Measurements from ENCODE around the gene APBA1. TPM values are rescaled to one million over a fixed set of nuclear protein-coding genes. Genes with fewer than 3 reads are reported as not detected.

Gene APBA1
- total and polyA plus RNA-seq, 3 experiments from 2014 or later = 0.09 to 0.13 TPM; not detected in 1

DNA sequence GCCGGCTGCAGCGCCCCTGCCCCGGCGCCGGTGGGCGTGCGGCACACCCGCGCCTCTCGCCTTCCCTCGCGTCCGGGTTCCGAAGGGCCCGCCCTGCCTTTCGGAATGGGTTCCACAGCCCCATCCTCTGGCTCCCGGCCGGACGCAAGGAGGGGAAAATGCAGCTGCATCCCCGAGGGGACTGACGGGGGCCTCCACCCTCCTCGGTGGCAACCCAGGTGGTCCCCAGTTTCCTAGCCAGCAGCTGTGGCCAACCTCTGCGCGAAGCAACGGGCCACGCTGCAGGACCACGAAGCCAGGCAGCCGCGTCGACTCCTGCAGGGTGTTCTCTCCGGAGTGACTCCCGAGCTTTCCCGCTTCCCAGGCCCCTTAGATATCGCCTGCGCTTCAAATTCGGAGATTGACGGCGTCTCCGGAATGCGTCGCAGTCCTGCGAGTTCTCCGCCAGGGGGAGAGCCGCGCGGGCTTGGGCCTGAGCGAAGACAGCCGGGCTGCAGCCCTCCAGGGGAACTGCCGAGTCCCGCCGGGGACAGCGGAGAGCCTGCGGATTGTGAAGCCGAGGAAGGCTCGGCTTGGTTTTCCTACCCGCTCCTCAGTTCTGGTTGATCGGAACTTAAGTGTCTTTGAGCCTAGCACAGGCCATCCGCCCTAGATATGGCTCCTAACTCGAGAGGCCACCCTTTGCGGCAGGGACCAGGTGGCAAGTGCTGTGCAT lies 582 bp upstream of the APBA1 start:
- Mint-ChIP-seq H3K4me3 (peak overlapping the region; percentile 76 to 91 (median 78)), H3K27ac (no peak overlapping the region), H3K4me1 (peaks cover 11 to 28% (median 17%) of the 10 kb centered on the region in 3 donors), H3K27me3 (peaks cover 28 to 46% of the 10 kb centered on the region in 2 donors), H3K9me3 (no peaks in the 10 kb centered on the region), H3K36me3 (no peaks in the 10 kb centered on the region)
- Histone ChIP-seq H3K4me1 (ENCODE audit: insufficient read depth, low read length) (peaks cover 11% of the 10 kb centered on the region), H3K9me3 (ENCODE audit: low read length) (no peaks in the 10 kb centered on the region), H3K36me3 (ENCODE audit: insufficient read depth, low read length) (no peaks in the 10 kb centered on the region), H3K27ac (ENCODE audit: low read depth, low read length) (no peak overlapping the region), H3K27me3 (ENCODE audit: insufficient read depth, low read length, poor library complexity, severe bottlenecking) (no peaks in the 10 kb centered on the region), H3K4me3 (ENCODE audit: low read length) (peak overlapping the region; percentile 70)
- ChIA-PET CTCF (interaction anchor here (1.4 kb wide), 1 partner anchor 251 kb away, joined by 3 read pairs; no protein-coding TSS in a partner anchor), POLR2A (no interaction called here)
- DNase-seq = peak; percentile 34 to 68 (median 47)

DNA sequence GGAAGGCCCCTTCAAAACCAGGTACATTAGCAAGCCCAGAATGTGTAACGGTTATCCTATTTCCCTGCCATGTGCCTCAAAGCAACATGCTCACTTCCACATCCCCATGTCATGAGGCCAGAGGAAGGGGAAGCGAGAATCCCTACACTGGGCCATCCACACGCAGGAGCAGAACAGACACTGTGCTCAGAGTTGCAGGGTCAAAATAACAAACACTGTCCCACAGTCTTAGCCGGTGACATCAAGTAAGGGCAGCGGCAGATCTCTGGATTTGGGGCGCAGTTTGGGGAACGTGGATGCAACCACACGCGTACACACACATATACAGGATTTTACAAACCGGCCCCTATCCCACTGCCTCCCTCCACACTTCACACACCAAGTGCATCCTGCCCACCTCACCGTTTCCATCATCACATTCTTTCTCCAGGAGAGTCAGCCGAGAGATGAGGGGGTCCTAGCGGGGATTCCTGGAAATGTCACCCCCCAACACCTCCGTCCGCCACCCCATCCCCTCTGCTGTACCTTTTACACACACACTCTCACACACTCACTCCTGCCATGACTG lies 776 bp downstream of the APBA1 start:
- no peaks in the 10 kb centered on the region for H3K9me3 ChIP-seq (ENCODE audit: low read length)
- Mint-ChIP-seq H3K9me3 (no peaks in the 10 kb centered on the region), H3K4me1 (peaks cover 11 to 28% (median 17%) of the 10 kb centered on the region in 3 donors), H3K27ac (peak overlapping the region in 3 of 8 donors; percentile 14 to 35 (median 22)), H3K27me3 (peaks cover 23 to 37% of the 10 kb centered on the region in 2 donors), H3K4me3 (peak overlapping the region; percentile 29 to 82 (median 75)), H3K36me3 (no peaks in the 10 kb centered on the region)
- no peaks in the 10 kb centered on the region for H3K36me3 ChIP-seq (ENCODE audit: insufficient read depth, low read length)
- no peak overlapping the region for H3K27ac ChIP-seq (ENCODE audit: low read depth, low read length)
- no peaks in the 10 kb centered on the region for H3K27me3 ChIP-seq (ENCODE audit: insufficient read depth, low read length, poor library complexity, severe bottlenecking)
- CTCF ChIA-PET = interaction anchor here (1.4 kb wide), 1 partner anchor 249 kb away, joined by 3 read pairs; no protein-coding TSS in a partner anchor
- DNase-seq = no peak
- POLR2A ChIA-PET = no interaction called here
- peaks cover 11% of the 10 kb centered on the region for H3K4me1 ChIP-seq (ENCODE audit: insufficient read depth, low read length)
- no peak overlapping the region for H3K4me3 ChIP-seq (ENCODE audit: low read length)

- ChIA-PET POLR2A (no interaction called here), CTCF (no interaction called here)
These were observed 4.9 kb downstream of the APBA1 start for GRCh38 chr9:69667306-69667705.

DNA sequence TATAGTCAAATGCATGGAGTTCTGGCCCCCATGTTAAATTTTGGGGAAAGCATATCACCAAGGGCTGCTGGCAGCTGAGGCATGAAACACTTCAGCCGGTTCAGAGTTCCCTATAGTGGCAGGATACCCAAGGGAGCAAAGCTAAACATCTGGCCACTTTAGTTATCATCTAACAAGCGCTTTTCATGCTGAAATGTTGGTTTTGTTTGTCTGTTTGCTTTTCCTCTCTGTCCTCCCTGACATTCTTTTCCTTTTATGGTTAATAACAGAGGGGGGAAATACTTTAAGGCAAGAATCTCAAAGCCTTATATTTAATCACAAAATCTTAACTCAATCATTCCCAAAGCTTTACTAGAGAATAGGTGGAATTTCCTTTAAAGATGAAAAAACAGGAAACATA lies 11.9 kb downstream of the APBA1 start:
- Histone ChIP-seq H3K27me3 (ENCODE audit: insufficient read depth, low read length, poor library complexity, severe bottlenecking) (no peaks in the 10 kb centered on the region), H3K4me1 (ENCODE audit: insufficient read depth, low read length) (no peaks in the 10 kb centered on the region), H3K9me3 (ENCODE audit: low read length) (no peaks in the 10 kb centered on the region), H3K27ac (ENCODE audit: low read depth, low read length) (no peak overlapping the region), H3K36me3 (ENCODE audit: insufficient read depth, low read length) (no peaks in the 10 kb centered on the region), H3K4me3 (ENCODE audit: low read length) (no peak overlapping the region)
- no peak overlapping the region for H3K27ac Mint-ChIP-seq
- H3K36me3 Mint-ChIP-seq = no peaks in the 10 kb centered on the region
- POLR2A ChIA-PET = no interaction called here
- no peaks in the 10 kb centered on the region for H3K9me3 Mint-ChIP-seq
- no peak for DNase-seq
- no peaks in the 10 kb centered on the region for H3K4me1 Mint-ChIP-seq
- H3K27me3 Mint-ChIP-seq = peaks cover 7 to 13% of the 10 kb centered on the region in 2 donors
- no peak overlapping the region for H3K4me3 Mint-ChIP-seq
- CTCF ChIA-PET = no interaction called here

More at GRCh38 chr9:69667306-69667705, 4.9 kb downstream of the APBA1 start:
- H3K4me3 Mint-ChIP-seq = no peak overlapping the region
- DNase-seq = no peak
- Histone ChIP-seq H3K4me3 (ENCODE audit: low read length) (no peak overlapping the region), H3K27ac (ENCODE audit: low read depth, low read length) (no peak overlapping the region), H3K27me3 (ENCODE audit: insufficient read depth, low read length, poor library complexity, severe bottlenecking) (no peaks in the 10 kb centered on the region), H3K36me3 (ENCODE audit: insufficient read depth, low read length) (no peaks in the 10 kb centered on the region), H3K4me1 (ENCODE audit: insufficient read depth, low read length) (no peaks in the 10 kb centered on the region), H3K9me3 (ENCODE audit: low read length) (no peaks in the 10 kb centered on the region)
- no peaks in the 10 kb centered on the region for H3K36me3 Mint-ChIP-seq
- H3K27ac Mint-ChIP-seq = no peak overlapping the region
- peaks cover 0 to 10% (median 8%) of the 10 kb centered on the region in 3 donors for H3K4me1 Mint-ChIP-seq
- peaks cover 19 to 21% of the 10 kb centered on the region in 2 donors for H3K27me3 Mint-ChIP-seq
- H3K9me3 Mint-ChIP-seq = no peaks in the 10 kb centered on the region

DNA sequence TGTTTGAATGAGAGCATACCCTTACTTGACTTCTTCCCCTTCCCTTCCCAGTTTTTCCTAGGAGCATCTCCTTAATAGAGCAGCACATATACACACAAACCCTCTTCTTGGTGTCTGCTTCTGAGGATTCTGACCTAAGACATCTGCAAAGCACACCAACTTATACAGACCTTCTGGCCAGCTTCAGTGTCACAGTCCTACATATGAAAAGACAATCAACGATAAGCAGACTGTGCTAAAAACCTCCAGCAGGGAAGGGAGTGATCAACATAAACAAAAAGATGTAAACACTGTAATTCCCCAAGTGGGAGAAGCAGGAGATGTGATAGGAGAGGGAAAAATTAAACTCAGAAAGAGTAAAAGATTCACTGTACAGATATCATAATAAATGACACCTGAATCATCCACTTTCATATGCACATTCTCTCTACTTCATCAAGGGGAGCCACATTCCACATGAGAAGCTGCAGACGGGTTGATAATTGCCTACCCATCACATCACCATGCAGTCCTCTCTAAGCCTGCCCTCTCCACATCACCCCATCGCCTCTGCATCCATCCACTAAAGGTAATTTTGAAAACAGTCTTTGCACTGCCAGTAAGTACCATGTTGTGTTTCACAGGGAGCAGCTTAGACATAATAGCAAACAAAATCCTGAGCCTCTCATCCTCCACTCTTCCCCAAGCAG lies 13.0 kb downstream of the APBA1 start:
- H3K36me3 ChIP-seq (ENCODE audit: insufficient read depth, low read length) = no peaks in the 10 kb centered on the region
- Mint-ChIP-seq H3K36me3 (no peaks in the 10 kb centered on the region), H3K27me3 (peaks cover 2 to 12% of the 10 kb centered on the region in 2 donors), H3K4me3 (no peak overlapping the region), H3K27ac (no peak overlapping the region), H3K9me3 (no peaks in the 10 kb centered on the region), H3K4me1 (no peaks in the 10 kb centered on the region)
- ChIA-PET CTCF (no interaction called here), POLR2A (no interaction called here)
- H3K4me3 ChIP-seq (ENCODE audit: low read length) = no peak overlapping the region
- H3K27me3 ChIP-seq (ENCODE audit: insufficient read depth, low read length, poor library complexity, severe bottlenecking) = no peaks in the 10 kb centered on the region
- H3K27ac ChIP-seq (ENCODE audit: low read depth, low read length) = no peak overlapping the region
- no peak for DNase-seq
- H3K9me3 ChIP-seq (ENCODE audit: low read length) = no peaks in the 10 kb centered on the region
- no peaks in the 10 kb centered on the region for H3K4me1 ChIP-seq (ENCODE audit: insufficient read depth, low read length)

DNA sequence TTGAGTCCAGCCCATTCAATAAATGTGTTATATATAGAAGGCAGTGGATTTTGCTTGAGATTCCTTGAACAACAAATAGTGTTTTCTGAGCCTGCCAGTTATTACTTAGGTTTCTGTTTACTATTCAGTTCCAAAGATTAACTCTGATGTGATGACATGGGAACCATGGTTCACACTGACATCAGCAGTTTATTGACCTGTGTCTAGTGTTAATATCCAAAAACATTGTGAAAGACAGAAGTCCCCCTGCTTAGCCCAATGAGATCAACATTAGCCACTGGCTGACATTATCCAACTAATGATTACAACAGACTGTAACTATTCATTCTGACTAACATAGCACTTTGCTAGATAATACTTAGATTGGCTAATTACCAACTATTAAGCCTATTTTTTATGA lies 14.9 kb downstream of the APBA1 start:
- H3K36me3 Mint-ChIP-seq = no peaks in the 10 kb centered on the region
- no peaks in the 10 kb centered on the region for H3K36me3 ChIP-seq (ENCODE audit: insufficient read depth, low read length)
- DNase-seq = no peak
- no peaks in the 10 kb centered on the region for H3K9me3 Mint-ChIP-seq
- no peaks in the 10 kb centered on the region for H3K27me3 ChIP-seq (ENCODE audit: insufficient read depth, low read length, poor library complexity, severe bottlenecking)
- no peaks in the 10 kb centered on the region for H3K9me3 ChIP-seq (ENCODE audit: low read length)
- ChIA-PET CTCF (no interaction called here), POLR2A (no interaction called here)
- no peak overlapping the region for H3K4me3 Mint-ChIP-seq
- H3K4me1 Mint-ChIP-seq = no peaks in the 10 kb centered on the region
- H3K27me3 Mint-ChIP-seq = peaks cover 2 to 15% of the 10 kb centered on the region in 2 donors
- no peak overlapping the region for H3K27ac ChIP-seq (ENCODE audit: low read depth, low read length)
- no peaks in the 10 kb centered on the region for H3K4me1 ChIP-seq (ENCODE audit: insufficient read depth, low read length)
- H3K27ac Mint-ChIP-seq = no peak overlapping the region
- H3K4me3 ChIP-seq (ENCODE audit: low read length) = no peak overlapping the region

- Histone ChIP-seq H3K4me1 (ENCODE audit: insufficient read depth, low read length) (no peaks in the 10 kb centered on the region), H3K27me3 (ENCODE audit: insufficient read depth, low read length, poor library complexity, severe bottlenecking) (no peaks in the 10 kb centered on the region), H3K27ac (ENCODE audit: low read depth, low read length) (no peak overlapping the region), H3K36me3 (ENCODE audit: insufficient read depth, low read length) (no peaks in the 10 kb centered on the region), H3K9me3 (ENCODE audit: low read length) (no peaks in the 10 kb centered on the region), H3K4me3 (ENCODE audit: low read length) (no peak overlapping the region)
- H3K4me1 Mint-ChIP-seq = no peaks in the 10 kb centered on the region
- no peak for DNase-seq
- ChIA-PET POLR2A (no interaction called here), CTCF (no interaction called here)
- H3K36me3 Mint-ChIP-seq = peaks cover 0 to 3% (median 0%) of the 10 kb centered on the region in 3 donors
- H3K9me3 Mint-ChIP-seq = no peaks in the 10 kb centered on the region
- peaks cover 3 to 18% of the 10 kb centered on the region in 2 donors for H3K27me3 Mint-ChIP-seq
- H3K27ac Mint-ChIP-seq = no peak overlapping the region
- no peak overlapping the region for H3K4me3 Mint-ChIP-seq
These were observed 17.1 kb downstream of the APBA1 start for GRCh38 chr9:69655065-69655464.

- no peak overlapping the region for H3K4me3 ChIP-seq (ENCODE audit: low read length)
- Mint-ChIP-seq H3K27ac (no peak overlapping the region), H3K9me3 (no peaks in the 10 kb centered on the region), H3K4me3 (no peak overlapping the region), H3K36me3 (peaks cover 0 to 3% (median 0%) of the 10 kb centered on the region in 3 donors), H3K27me3 (peaks cover 2 to 26% of the 10 kb centered on the region in 2 donors), H3K4me1 (no peaks in the 10 kb centered on the region)
- CTCF ChIA-PET = no interaction called here
- H3K27ac ChIP-seq (ENCODE audit: low read depth, low read length) = no peak overlapping the region
- POLR2A ChIA-PET = no interaction called here
- no peaks in the 10 kb centered on the region for H3K9me3 ChIP-seq (ENCODE audit: low read length)
- no peak for DNase-seq
- H3K27me3 ChIP-seq (ENCODE audit: insufficient read depth, low read length, poor library complexity, severe bottlenecking) = no peaks in the 10 kb centered on the region
- no peaks in the 10 kb centered on the region for H3K4me1 ChIP-seq (ENCODE audit: insufficient read depth, low read length)
- H3K36me3 ChIP-seq (ENCODE audit: insufficient read depth, low read length) = no peaks in the 10 kb centered on the region
These were observed 18.9 kb downstream of the APBA1 start for GRCh38 chr9:69653261-69653660.

All from CD8-positive, alpha-beta memory T cell (primary cell).